IMR-90 (cell line): Measurements from ENCODE around the gene PLIN5. TPM values are rescaled to one million over a fixed set of nuclear protein-coding genes. Genes with fewer than 3 reads are reported as not detected.

Source experiments
- ATAC-seq: fragments of 200-7000 bp; cut with Tn5 transposase; 2 replicates; pipeline ENCODE4 v1.9.1; 2020; ENCODE audit warnings: low read depth, mild to moderate bottlenecking, moderate library complexity
- BruUV-seq: library from RNA; stranded (reverse); fragments of 400-500 nt; replicated peaks from 2 replicates; lab custom pipeline; 2021; lab: Mats Ljungman, UMichigan
- CTCF ChIA-PET: fragments of 300-600 bp; formaldehyde crosslinking; extraction: SDS; loops from one replicate; lab custom pipeline; 2021; ENCODE audit warnings: antibody characterized with exemption; lab: Yijun Ruan, JAX
- POLR2A ChIA-PET: fragments of 300-600 bp; sonication (Branson Sonifier 250); formaldehyde crosslinking; loops from one replicate; lab custom pipeline; 2022; ENCODE audit warnings: antibody characterized with exemption; ENCODE audit not compliant: unreplicated experiment; lab: Charles Lee
- DNase-seq: peaks from one replicate; pipeline ENCODE4 v3.0.0; 2013
- H2AFZ ChIP-seq: replicated peaks from 2 replicates; pipeline ENCODE3; 2013; ENCODE audit warnings: low read length, mild to moderate bottlenecking; ENCODE audit not compliant: poor library complexity
- H2AK5ac ChIP-seq: 2 replicates; pipeline ENCODE4 v1.6.1; 2013; ENCODE audit warnings: low read depth, low read length, inconsistent platforms
- H2AK9ac ChIP-seq: replicated peaks from 2 replicates; pipeline ENCODE3; 2013; ENCODE audit warnings: mild to moderate bottlenecking, low read depth, low read length, moderate library complexity; ENCODE audit not compliant: poor library complexity
- H2BK120ac ChIP-seq: 2 replicates; pipeline ENCODE4 v1.6.1; 2013; ENCODE audit warnings: low read depth, low read length, inconsistent platforms
- H2BK15ac ChIP-seq: 3 replicates; pipeline ENCODE4 v1.6.1; 2013; ENCODE audit warnings: low read depth, low read length, inconsistent platforms
- H2BK20ac ChIP-seq: 2 replicates; pipeline ENCODE4 v1.6.1; 2013; ENCODE audit warnings: low read depth, mild to moderate bottlenecking, inconsistent platforms, low read length, moderate library complexity
- H2BK5ac ChIP-seq: 2 replicates; pipeline ENCODE4 v1.6.1; 2013; ENCODE audit warnings: mild to moderate bottlenecking, low read depth, low read length, inconsistent platforms; ENCODE audit not compliant: poor library complexity, severe bottlenecking
- H3K14ac ChIP-seq: replicated peaks from 2 replicates; pipeline ENCODE4 v1.6.1; 2013; ENCODE audit warnings: low read depth, low read length, inconsistent platforms
- H3K18ac ChIP-seq: 2 replicates; pipeline ENCODE4 v1.6.1; 2013; ENCODE audit warnings: low read depth, low read length, control low read depth
- H3K23ac ChIP-seq: 2 replicates; pipeline ENCODE4 v1.6.1; 2013; ENCODE audit warnings: low read depth, low read length, inconsistent platforms
- H3K27ac ChIP-seq: 2 replicates; pipeline ENCODE4 v1.5.1; 2013; ENCODE audit warnings: mild to moderate bottlenecking, control low read depth, low read length; ENCODE audit not compliant: insufficient read depth
- H3K27me3 ChIP-seq: 2 replicates; pipeline ENCODE4 v1.6.1; 2013; ENCODE audit warnings: low read length; ENCODE audit not compliant: control insufficient read depth, insufficient read depth
- H3K36me3 ChIP-seq: 2 replicates; pipeline ENCODE4 v1.6.1; 2013; ENCODE audit warnings: low read length, mixed read lengths; ENCODE audit not compliant: control insufficient read depth, insufficient read depth
- H3K4ac ChIP-seq: 2 replicates; pipeline ENCODE4 v1.6.1; 2013; ENCODE audit warnings: low read depth, low read length, inconsistent platforms
- H3K4me1 ChIP-seq: 2 replicates; pipeline ENCODE4 v1.6.1; 2013; ENCODE audit warnings: low read length, mixed read lengths; ENCODE audit not compliant: control insufficient read depth, insufficient read depth
- H3K4me2 ChIP-seq: 2 replicates; pipeline ENCODE4 v1.6.1; 2013; ENCODE audit warnings: low read depth, mild to moderate bottlenecking, control low read depth, low read length, moderate library complexity
- H3K4me3 ChIP-seq: 2 replicates; pipeline ENCODE4 v1.5.1; 2013; ENCODE audit warnings: low read depth, mild to moderate bottlenecking, control low read depth, low read length, moderate library complexity; ENCODE audit not compliant: insufficient read depth
- H3K56ac ChIP-seq: 2 replicates; pipeline ENCODE4 v1.6.1; 2013; ENCODE audit warnings: low read length, inconsistent platforms; ENCODE audit not compliant: insufficient read depth; ENCODE audit errors: extremely low read depth
- H3K79me1 ChIP-seq, 2 experiments: 2 replicates each; pipeline ENCODE4 v1.6.1; 2013; ENCODE audit warnings: low read length in 2 of 2, inconsistent platforms in 1 of 2, low read depth in 1 of 2
- H3K9ac ChIP-seq: 2 replicates; pipeline ENCODE4 v1.6.1; 2013; ENCODE audit warnings: low read depth, low read length, control low read depth
- H3K9me1 ChIP-seq: 2 replicates; pipeline ENCODE4 v1.6.1; 2013; ENCODE audit warnings: low read length, inconsistent platforms; ENCODE audit not compliant: insufficient read depth
- H3K9me3 ChIP-seq: 2 replicates; pipeline ENCODE4 v1.6.1; 2013; ENCODE audit warnings: low read length; ENCODE audit not compliant: control insufficient read depth, insufficient read depth
- H4K20me1 ChIP-seq: 2 replicates; pipeline ENCODE4 v1.6.1; 2013; ENCODE audit warnings: low read length, inconsistent platforms; ENCODE audit not compliant: insufficient read depth
- H4K5ac ChIP-seq: 2 replicates; pipeline ENCODE4 v1.6.1; 2013; ENCODE audit warnings: mild to moderate bottlenecking, low read depth, low read length, control low read depth
- H4K8ac ChIP-seq, 2 experiments: 2 replicates each; pipeline ENCODE4 v1.6.1; 2013; ENCODE audit warnings: low read depth in 2 of 2, low read length in 2 of 2, control low read depth in 1 of 2, inconsistent platforms in 1 of 2
- H4K91ac ChIP-seq: 2 replicates; pipeline ENCODE4 v1.6.1; 2013; ENCODE audit warnings: low read depth, low read length, inconsistent platforms; ENCODE audit not compliant: insufficient read depth
- BHLHE40 ChIP-seq: fragments of 150-350 bp; IDR thresholded peaks from 2 replicates; pipeline ENCODE4 v1.6.1; 2016; ENCODE audit warnings: mild to moderate bottlenecking, low read depth, low read length
- CEBPB ChIP-seq: IDR thresholded peaks from 2 replicates; pipeline ENCODE4 v1.6.1; 2012; ENCODE audit warnings: low read depth, low read length, improper control_type of control experiment
- NFE2L2 ChIP-seq: fragments of 150-350 bp; IDR thresholded peaks from 2 replicates; pipeline ENCODE4 v1.6.1; 2016; ENCODE audit warnings: low read depth, mild to moderate bottlenecking, low read length
- RFX5 ChIP-seq: IDR thresholded peaks from 2 replicates; pipeline ENCODE4 v1.8.0; 2012; ENCODE audit warnings: low read depth, mild to moderate bottlenecking, low read length, moderate library complexity
- WGBS, 2 experiments: methylation state at CpG; one replicate each; pipeline versions ENCODE4 v1.1.5 to v1.1.7; 2013; ENCODE audit warnings: missing lambda C conversion rate in 2 of 2; ENCODE audit not compliant: insufficient read length in 1 of 2; ENCODE audit errors: extremely low coverage in 2 of 2; 5-methylcytosine and 5-hydroxymethylcytosine counted together
- dilution Hi-C: fragments of 300-500 bp; cut with HindIII; formaldehyde crosslinking; loops from one replicate; pipeline ENCODE4 v1.14.3; 2018; ENCODE audit warnings: low sequenced_read_pairs; ENCODE audit not compliant: unreplicated experiment
- in situ Hi-C: fragments of 300-500 bp; cut with MboI; formaldehyde crosslinking; loops from 3 replicates; pipeline ENCODE4 v1.14.3; 2019; ENCODE audit warnings: low sequenced_read_pairs, inconsistent platforms, mixed read lengths
- intact Hi-C: fragments of 100-400 bp; cut with micrococcal nuclease; formaldehyde crosslinking; loops from 2 replicates; pipeline ENCODE4 v1.10.0; 2022
- polyA plus RNA-seq, 3 experiments: library from polyadenylated mRNA; depleted of rRNA; stranded (reverse); fragments of >200 nt; gene quantifications; 2 replicates each; pipeline ENCODE4 v1.2.3, GENCODE V29; 2012; ENCODE audit warnings: low replicate concordance in 1 of 3
- total RNA-seq: library from RNA; depleted of rRNA; stranded (reverse); fragments of >200 nt; gene quantifications from 2 replicates; pipeline ENCODE4 v1.2.3, GENCODE V29; 2012
- TF ChIP-seq, protein P1 (sequence below): fragments of 150-350 bp; IDR thresholded peaks from 2 replicates; pipeline ENCODE4 v1.6.1; 2016; ENCODE audit warnings: low read depth, mild to moderate bottlenecking, low read length, moderate library complexity, borderline replicate concordance

The PLIN5 gene
- total and polyA plus RNA-seq, 2 of the 4 experiments (the other 2 are of a cell fraction): not detected

GRCh38 chr19:4512070-4512469 lies 23.0 kb downstream of the PLIN5 start:
- no peak overlapping the region for H3K4me2 ChIP-seq
- H4K5ac ChIP-seq: no peak overlapping the region
- H3K9me3 ChIP-seq: no peaks in the 10 kb centered on the region
- no peak overlapping the region for H2AK5ac ChIP-seq
- no peak overlapping the region for H4K91ac ChIP-seq
- no peaks in the 10 kb centered on the region for H3K36me3 ChIP-seq
- H2AK9ac ChIP-seq: no peak overlapping the region
- no peak overlapping the region for H2BK20ac ChIP-seq
- no peaks in the 10 kb centered on the region for H3K4me1 ChIP-seq
- H4K20me1 ChIP-seq: no peaks in the 10 kb centered on the region
- H3K18ac ChIP-seq: no peak overlapping the region
- no peak overlapping the region for H3K14ac ChIP-seq
- dilution Hi-C loops (no loop called here), in situ Hi-C loops (no loop called here), intact Hi-C loops (no loop called here)
- no peak overlapping the region for H2BK15ac ChIP-seq
- ATAC-seq (no peak), DNase-seq (no peak)
- no peak overlapping the region for H3K9ac ChIP-seq
- ChIA-PET POLR2A (no interaction called here), CTCF (no interaction called here)
- no peak overlapping the region for H4K8ac ChIP-seq
- no peak overlapping the region for H2BK5ac ChIP-seq
- H3K56ac ChIP-seq: no peak overlapping the region
- no peaks in the 10 kb centered on the region for H3K9me1 ChIP-seq
- WGBS, 2 experiments: 84% methylated on average over 11 of the region's 17 CpGs; no CpG with 5 or more reads in 1 of the 2 experiments
- H2AFZ ChIP-seq: no peak overlapping the region
- TF ChIP-seq, protein P1, sequence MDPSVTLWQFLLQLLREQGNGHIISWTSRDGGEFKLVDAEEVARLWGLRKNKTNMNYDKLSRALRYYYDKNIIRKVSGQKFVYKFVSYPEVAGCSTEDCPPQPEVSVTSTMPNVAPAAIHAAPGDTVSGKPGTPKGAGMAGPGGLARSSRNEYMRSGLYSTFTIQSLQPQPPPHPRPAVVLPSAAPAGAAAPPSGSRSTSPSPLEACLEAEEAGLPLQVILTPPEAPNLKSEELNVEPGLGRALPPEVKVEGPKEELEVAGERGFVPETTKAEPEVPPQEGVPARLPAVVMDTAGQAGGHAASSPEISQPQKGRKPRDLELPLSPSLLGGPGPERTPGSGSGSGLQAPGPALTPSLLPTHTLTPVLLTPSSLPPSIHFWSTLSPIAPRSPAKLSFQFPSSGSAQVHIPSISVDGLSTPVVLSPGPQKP: no peak
- no peak for TF ChIP-seq CEBPB
- TF ChIP-seq BHLHE40: no peak
- TF ChIP-seq RFX5: no peak
- no peak for TF ChIP-seq NFE2L2
- peaks cover 7% of the 10 kb centered on the region for H3K27me3 ChIP-seq
- no peak overlapping the region for H3K4ac ChIP-seq
- no peak overlapping the region for H2BK120ac ChIP-seq
- no peak overlapping the region for H3K4me3 ChIP-seq
- no TSS peak for BruUV-seq
- H3K79me1 ChIP-seq: 0 out of 4 replicates have a peak, but pooled peaks cover 0 to 3% of the 10 kb centered on the region in 2 experiments
- no peak overlapping the region for H3K27ac ChIP-seq
- no peak overlapping the region for H3K23ac ChIP-seq
